ENCODE results near the gene SAMD3. TPM values are rescaled to one million over a fixed set of nuclear protein-coding genes. Genes with fewer than 3 reads are reported as not detected.

SAMD3 gene
- total and polyA plus RNA-seq, 2 experiments from 2014 or later: 3.8 to 4.9 TPM

DNA sequence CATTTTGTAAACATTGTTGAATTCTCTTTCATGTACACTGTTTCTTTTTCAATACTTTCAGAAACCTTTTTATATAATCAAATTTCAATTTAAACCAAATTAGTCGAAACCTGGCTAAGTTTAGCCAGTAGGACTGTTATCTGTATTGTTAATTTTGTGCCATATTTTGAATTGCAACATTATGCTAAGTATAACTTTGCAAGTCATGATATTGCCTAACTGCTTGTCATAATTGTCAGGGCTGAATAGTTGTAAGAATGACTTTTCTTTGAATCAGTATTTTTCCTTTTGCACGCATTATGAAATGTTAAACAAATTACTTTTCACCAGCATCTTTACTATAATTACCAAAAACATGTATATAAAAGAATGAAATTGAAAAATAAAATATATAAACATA lies 82.7 kb downstream of the SAMD3 start:
- Histone ChIP-seq H3K36me3 (ENCODE audit: insufficient read depth) (no peaks in the 10 kb centered on the region), H3K9me2 (ENCODE audit: insufficient read depth) (no peaks in the 10 kb centered on the region), H3K4me3 (no peak overlapping the region), H3K4me2 (no peak overlapping the region), H3K27ac (ENCODE audit: low read depth) (no peak overlapping the region), H3F3A (replicated peaks; ENCODE audit: low read depth) (no peaks in the 10 kb centered on the region), H3K27me3 (ENCODE audit: insufficient read depth) (no peaks in the 10 kb centered on the region), H3K79me2 (replicated peaks; ENCODE audit: insufficient read depth) (no peaks in the 10 kb centered on the region), H4K20me1 (replicated peaks; ENCODE audit: insufficient read depth) (no peaks in the 10 kb centered on the region), H2AFZ (no peak overlapping the region), H3K4me1 (ENCODE audit: insufficient read depth) (0 out of 2 replicates have a peak, but pooled peaks cover 3% of the 10 kb centered on the region)
- Mint-ChIP-seq H3K4me1 (peaks cover 14% of the 10 kb centered on the region), H3K36me3 (ENCODE audit: low read depth) (peaks cover 2% of the 10 kb centered on the region; the same call in 1 of the 3 replicates), H3K9me3 (no peaks in the 10 kb centered on the region), H3K27me3 (ENCODE audit: insufficient read depth, low read depth, poor library complexity) (no peaks in the 10 kb centered on the region), H3K4me3 (no peak overlapping the region), H3K27ac (no peak overlapping the region)
- TF ChIP-seq POLR2AphosphoS5 (IDR thresholded peaks at IDR 0.05; ENCODE audit: low read depth): no peak
- TF ChIP-seq, protein P1, sequence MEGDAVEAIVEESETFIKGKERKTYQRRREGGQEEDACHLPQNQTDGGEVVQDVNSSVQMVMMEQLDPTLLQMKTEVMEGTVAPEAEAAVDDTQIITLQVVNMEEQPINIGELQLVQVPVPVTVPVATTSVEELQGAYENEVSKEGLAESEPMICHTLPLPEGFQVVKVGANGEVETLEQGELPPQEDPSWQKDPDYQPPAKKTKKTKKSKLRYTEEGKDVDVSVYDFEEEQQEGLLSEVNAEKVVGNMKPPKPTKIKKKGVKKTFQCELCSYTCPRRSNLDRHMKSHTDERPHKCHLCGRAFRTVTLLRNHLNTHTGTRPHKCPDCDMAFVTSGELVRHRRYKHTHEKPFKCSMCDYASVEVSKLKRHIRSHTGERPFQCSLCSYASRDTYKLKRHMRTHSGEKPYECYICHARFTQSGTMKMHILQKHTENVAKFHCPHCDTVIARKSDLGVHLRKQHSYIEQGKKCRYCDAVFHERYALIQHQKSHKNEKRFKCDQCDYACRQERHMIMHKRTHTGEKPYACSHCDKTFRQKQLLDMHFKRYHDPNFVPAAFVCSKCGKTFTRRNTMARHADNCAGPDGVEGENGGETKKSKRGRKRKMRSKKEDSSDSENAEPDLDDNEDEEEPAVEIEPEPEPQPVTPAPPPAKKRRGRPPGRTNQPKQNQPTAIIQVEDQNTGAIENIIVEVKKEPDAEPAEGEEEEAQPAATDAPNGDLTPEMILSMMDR (conservative IDR thresholded peaks at IDR 0.05; ENCODE audit: low read depth in 2 of 2): no peak
- no peak for TF ChIP-seq JUNB (IDR thresholded peaks at IDR 0.05; ENCODE audit: unreplicated experiment)
- DNase-seq (ENCODE audit: low spot score) (no peak), ATAC-seq (no peak)

GRCh38 chr6:130138909-130139242 lies 83.9 kb downstream of the SAMD3 start:
- Histone ChIP-seq H3K79me2 (replicated peaks; ENCODE audit: insufficient read depth) (no peaks in the 10 kb centered on the region), H3K4me3 (no peak overlapping the region), H3K36me3 (ENCODE audit: insufficient read depth) (no peaks in the 10 kb centered on the region), H4K20me1 (replicated peaks; ENCODE audit: insufficient read depth) (no peaks in the 10 kb centered on the region), H3K4me1 (ENCODE audit: insufficient read depth) (0 out of 2 replicates have a peak, but pooled peaks cover 3% of the 10 kb centered on the region), H3F3A (replicated peaks; ENCODE audit: low read depth) (no peaks in the 10 kb centered on the region), H2AFZ (no peak overlapping the region), H3K27ac (ENCODE audit: low read depth) (no peak overlapping the region), H3K4me2 (no peak overlapping the region), H3K27me3 (ENCODE audit: insufficient read depth) (no peaks in the 10 kb centered on the region), H3K9me2 (ENCODE audit: insufficient read depth) (no peaks in the 10 kb centered on the region)
- Mint-ChIP-seq H3K36me3 (ENCODE audit: low read depth) (peaks cover 2% of the 10 kb centered on the region; the same call in 1 of the 3 replicates), H3K9me3 (no peaks in the 10 kb centered on the region), H3K27ac (no peak overlapping the region), H3K27me3 (ENCODE audit: insufficient read depth, low read depth, poor library complexity) (no peaks in the 10 kb centered on the region), H3K4me3 (no peak overlapping the region), H3K4me1 (peaks cover 14% of the 10 kb centered on the region)
- no peak for DNase-seq (ENCODE audit: low spot score)
- ATAC-seq: no peak
- TF ChIP-seq CREB1 (CRISPR knock-in tag; IDR thresholded peaks at IDR 0.05; ENCODE audit: low read depth): no peak

DNA sequence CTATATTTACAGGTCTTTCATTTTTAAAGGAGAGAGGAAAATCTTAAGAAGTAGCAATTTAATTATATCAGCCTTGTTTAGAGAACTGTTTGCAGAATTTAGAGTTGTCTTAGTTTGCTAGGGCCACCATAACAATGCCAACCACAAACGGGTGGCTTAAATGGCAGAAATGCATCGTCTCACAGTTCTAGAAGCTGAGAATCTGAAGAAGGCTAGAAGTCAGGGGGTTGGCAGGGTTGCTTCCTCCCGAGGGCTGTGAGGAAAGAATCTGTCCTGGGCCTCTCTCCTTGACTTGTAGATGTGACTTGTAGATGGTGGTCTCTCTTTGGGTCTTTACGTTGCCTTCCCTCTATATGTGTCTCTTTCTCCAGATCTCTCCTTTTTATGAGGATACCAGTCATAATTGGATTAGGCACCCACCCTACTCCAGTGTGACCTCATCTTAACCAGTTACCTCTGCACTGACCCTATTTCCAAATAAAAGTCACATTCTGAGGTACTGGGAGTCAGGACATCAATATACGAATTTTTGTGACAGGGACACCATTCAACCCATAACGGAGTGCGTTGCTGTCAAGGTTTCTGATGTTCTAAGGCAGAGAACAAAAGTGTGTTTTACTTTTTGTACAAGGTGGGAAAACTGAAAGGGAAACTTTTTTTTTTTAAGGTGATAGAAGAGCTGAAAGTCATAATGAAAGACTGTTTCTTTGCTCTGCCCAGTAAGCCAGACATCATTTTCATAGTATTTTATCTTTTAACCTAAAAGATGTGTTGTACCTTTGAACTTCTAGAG lies 84.4 kb downstream of the SAMD3 start:
- no peaks in the 10 kb centered on the region for H3K9me2 ChIP-seq (ENCODE audit: insufficient read depth)
- DNase-seq (ENCODE audit: low spot score) (no peak), ATAC-seq (no peak)
- Mint-ChIP-seq H3K9me3 (no peaks in the 10 kb centered on the region), H3K36me3 (ENCODE audit: low read depth) (peaks cover 2% of the 10 kb centered on the region; the same call in 1 of the 3 replicates), H3K4me1 (peaks cover 14% of the 10 kb centered on the region), H3K27me3 (ENCODE audit: insufficient read depth, low read depth, poor library complexity) (no peaks in the 10 kb centered on the region), H3K27ac (no peak overlapping the region), H3K4me3 (no peak overlapping the region)
- H3K27ac ChIP-seq (ENCODE audit: low read depth): no peak overlapping the region
- H3K27me3 ChIP-seq (ENCODE audit: insufficient read depth): no peaks in the 10 kb centered on the region
- no peaks in the 10 kb centered on the region for H3K36me3 ChIP-seq (ENCODE audit: insufficient read depth)
- no peaks in the 10 kb centered on the region for H4K20me1 ChIP-seq (replicated peaks; ENCODE audit: insufficient read depth)
- H2AFZ ChIP-seq: no peak overlapping the region
- H3K4me1 ChIP-seq (ENCODE audit: insufficient read depth): 0 out of 2 replicates have a peak, but pooled peaks cover 3% of the 10 kb centered on the region
- no peaks in the 10 kb centered on the region for H3F3A ChIP-seq (replicated peaks; ENCODE audit: low read depth)
- no peaks in the 10 kb centered on the region for H3K79me2 ChIP-seq (replicated peaks; ENCODE audit: insufficient read depth)
- no peak overlapping the region for H3K4me3 ChIP-seq
- no peak overlapping the region for H3K4me2 ChIP-seq
- TF ChIP-seq POLR2AphosphoS5 (IDR thresholded peaks at IDR 0.05; ENCODE audit: low read depth) (no peak), JUNB (IDR thresholded peaks at IDR 0.05; ENCODE audit: unreplicated experiment) (no peak), ZNF331 (CRISPR knock-in tag; IDR thresholded peaks at IDR 0.05; ENCODE audit: low read depth) (no peak), CREB1 (CRISPR knock-in tag; IDR thresholded peaks at IDR 0.05; ENCODE audit: low read depth) (no peak), STAT1 (IDR thresholded peaks at IDR 0.05; ENCODE audit: unreplicated experiment) (no peak), ETS1 (IDR thresholded peaks at IDR 0.05) (no peak), EZH2phosphoT487 (IDR thresholded peaks at IDR 0.05; ENCODE audit: unreplicated experiment) (no peak)
- TF ChIP-seq, protein P1 (conservative IDR thresholded peaks at IDR 0.05; ENCODE audit: low read depth in 2 of 2): no peak
- TF ChIP-seq, protein P2, sequence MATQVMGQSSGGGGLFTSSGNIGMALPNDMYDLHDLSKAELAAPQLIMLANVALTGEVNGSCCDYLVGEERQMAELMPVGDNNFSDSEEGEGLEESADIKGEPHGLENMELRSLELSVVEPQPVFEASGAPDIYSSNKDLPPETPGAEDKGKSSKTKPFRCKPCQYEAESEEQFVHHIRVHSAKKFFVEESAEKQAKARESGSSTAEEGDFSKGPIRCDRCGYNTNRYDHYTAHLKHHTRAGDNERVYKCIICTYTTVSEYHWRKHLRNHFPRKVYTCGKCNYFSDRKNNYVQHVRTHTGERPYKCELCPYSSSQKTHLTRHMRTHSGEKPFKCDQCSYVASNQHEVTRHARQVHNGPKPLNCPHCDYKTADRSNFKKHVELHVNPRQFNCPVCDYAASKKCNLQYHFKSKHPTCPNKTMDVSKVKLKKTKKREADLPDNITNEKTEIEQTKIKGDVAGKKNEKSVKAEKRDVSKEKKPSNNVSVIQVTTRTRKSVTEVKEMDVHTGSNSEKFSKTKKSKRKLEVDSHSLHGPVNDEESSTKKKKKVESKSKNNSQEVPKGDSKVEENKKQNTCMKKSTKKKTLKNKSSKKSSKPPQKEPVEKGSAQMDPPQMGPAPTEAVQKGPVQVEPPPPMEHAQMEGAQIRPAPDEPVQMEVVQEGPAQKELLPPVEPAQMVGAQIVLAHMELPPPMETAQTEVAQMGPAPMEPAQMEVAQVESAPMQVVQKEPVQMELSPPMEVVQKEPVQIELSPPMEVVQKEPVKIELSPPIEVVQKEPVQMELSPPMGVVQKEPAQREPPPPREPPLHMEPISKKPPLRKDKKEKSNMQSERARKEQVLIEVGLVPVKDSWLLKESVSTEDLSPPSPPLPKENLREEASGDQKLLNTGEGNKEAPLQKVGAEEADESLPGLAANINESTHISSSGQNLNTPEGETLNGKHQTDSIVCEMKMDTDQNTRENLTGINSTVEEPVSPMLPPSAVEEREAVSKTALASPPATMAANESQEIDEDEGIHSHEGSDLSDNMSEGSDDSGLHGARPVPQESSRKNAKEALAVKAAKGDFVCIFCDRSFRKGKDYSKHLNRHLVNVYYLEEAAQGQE (IDR thresholded peaks at IDR 0.05; ENCODE audit: unreplicated experiment): no peak
